Activated T-helper 17 cell treated with anti-CD3 and anti-CD28 coated beads, Interleukin-2, amount 50 U/mL, for 72 hours (primary cell): Measurements from ENCODE around the gene FUT9. TPM values are rescaled to one million over a fixed set of nuclear protein-coding genes. Genes with fewer than 3 reads are reported as not detected.

Experiments
- ATAC-seq: fragments of 150-1000 bp; cut with Tn5 transposase; replicated peaks from 2 replicates; pipeline ENCODE4 v1.10.0; 2021; ENCODE audit warnings: mild to moderate bottlenecking, moderate library complexity
- H3K27ac Mint-ChIP-seq: one replicate; pipeline ENCODE4 v1.8.0; 2022; ENCODE audit warnings: mixed read lengths
- H3K27me3 Mint-ChIP-seq: one replicate; pipeline ENCODE4 v1.8.0; 2022; ENCODE audit warnings: mixed read lengths
- H3K36me3 Mint-ChIP-seq: one replicate; pipeline ENCODE4 v1.8.0; 2022; ENCODE audit warnings: low read depth, mild to moderate bottlenecking, mixed read lengths
- H3K4me1 Mint-ChIP-seq: one replicate; pipeline ENCODE4 v1.8.0; 2022; ENCODE audit warnings: mixed read lengths
- H3K4me3 Mint-ChIP-seq: one replicate; pipeline ENCODE4 v1.8.0; 2022; ENCODE audit warnings: mild to moderate bottlenecking, mixed read lengths
- H3K9me3 Mint-ChIP-seq: one replicate; pipeline ENCODE4 v1.8.0; 2022; ENCODE audit warnings: mixed read lengths
- total RNA-seq, 2 donors: library from RNA; stranded (reverse); gene quantifications; one replicate each; pipeline ENCODE4 v1.2.3, GENCODE V29; 2022

Gene FUT9
- total RNA-seq, 2 donors from 2014 or later: not detected

DNA sequence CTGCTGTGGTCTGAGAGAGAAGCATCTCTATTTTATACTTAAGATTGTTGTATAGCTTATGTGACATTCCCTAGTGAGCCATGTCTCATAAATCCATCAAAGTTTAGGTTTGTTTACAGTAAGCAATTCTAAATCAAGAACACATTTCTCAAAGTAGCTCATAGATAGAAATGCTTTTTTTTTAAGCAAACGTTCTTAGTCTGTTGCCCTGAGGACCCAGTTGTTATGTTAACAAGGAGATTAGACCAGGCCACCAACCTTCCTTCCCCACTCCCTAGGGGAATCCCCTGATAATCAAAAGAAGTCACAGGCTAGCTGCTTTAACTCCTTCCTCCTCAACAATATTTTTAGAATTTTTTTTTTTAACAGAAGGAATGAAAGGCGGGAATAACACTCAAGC is 169.0 kb downstream of the FUT9 start:
- Mint-ChIP-seq H3K4me3 (no peak overlapping the region), H3K4me1 (no peaks in the 10 kb centered on the region), H3K9me3 (peaks cover 10% of the 10 kb centered on the region), H3K27ac (no peak overlapping the region), H3K27me3 (peaks cover 9% of the 10 kb centered on the region), H3K36me3 (no peaks in the 10 kb centered on the region)
- ATAC-seq: no peak

DNA sequence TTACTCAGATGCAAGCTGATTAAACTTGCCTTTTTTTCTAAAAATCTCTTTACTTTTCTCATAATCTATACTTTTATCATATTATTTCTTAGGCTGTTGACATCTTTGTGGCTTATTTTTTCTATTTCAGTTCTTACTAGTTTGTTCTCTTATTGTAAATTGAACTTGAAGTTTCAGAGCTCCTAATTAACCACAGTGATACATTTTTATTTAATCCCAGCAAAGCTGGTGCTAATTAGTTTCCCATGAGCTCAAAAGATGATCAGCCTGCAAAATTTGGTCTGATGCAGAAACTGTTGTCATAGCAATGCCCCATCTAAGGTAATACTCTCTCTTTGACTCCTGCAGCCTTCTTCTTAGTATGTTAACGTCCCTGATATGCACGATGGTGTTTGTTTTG is 170.3 kb downstream of the FUT9 start:
- Mint-ChIP-seq H3K4me1 (no peaks in the 10 kb centered on the region), H3K27ac (no peak overlapping the region), H3K4me3 (no peak overlapping the region), H3K27me3 (peaks cover 12% of the 10 kb centered on the region), H3K9me3 (peaks cover 10% of the 10 kb centered on the region), H3K36me3 (no peaks in the 10 kb centered on the region)
- no peak for ATAC-seq

DNA sequence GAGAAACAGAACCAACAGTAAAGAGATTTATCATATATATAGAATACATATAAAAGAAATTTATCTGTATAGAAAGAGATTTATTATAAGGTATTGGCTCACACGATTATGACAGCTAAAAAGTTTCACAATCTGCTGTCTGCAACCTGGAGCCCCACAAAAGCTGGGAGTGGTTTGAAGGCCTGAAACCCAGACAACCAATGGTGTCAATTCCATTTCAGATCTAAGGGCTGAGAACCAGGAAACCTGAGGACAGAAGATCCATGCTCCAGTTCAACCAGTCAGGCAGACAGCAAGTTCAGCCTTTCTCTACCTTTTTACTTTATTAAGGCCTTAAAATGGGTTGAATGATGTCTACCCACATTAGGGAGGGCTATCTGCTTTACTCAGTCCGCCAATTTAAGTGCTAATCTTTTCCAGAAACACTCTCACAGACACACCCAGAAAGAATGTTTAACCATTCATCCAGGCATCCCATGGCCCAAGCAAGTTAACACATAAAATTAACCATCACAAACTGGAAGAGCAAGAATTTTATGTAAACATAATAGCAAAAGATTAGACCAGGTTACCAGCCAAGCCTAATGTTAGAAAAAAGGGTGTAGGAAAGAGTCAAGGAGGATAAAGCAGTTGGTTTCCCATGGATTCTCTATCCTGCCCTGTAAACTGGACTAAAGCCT is 170.9 kb downstream of the FUT9 start:
- Mint-ChIP-seq H3K27ac (no peak overlapping the region), H3K4me1 (no peaks in the 10 kb centered on the region), H3K9me3 (peaks cover 10% of the 10 kb centered on the region), H3K27me3 (peaks cover 12% of the 10 kb centered on the region), H3K4me3 (no peak overlapping the region), H3K36me3 (no peaks in the 10 kb centered on the region)
- ATAC-seq: no peak

DNA sequence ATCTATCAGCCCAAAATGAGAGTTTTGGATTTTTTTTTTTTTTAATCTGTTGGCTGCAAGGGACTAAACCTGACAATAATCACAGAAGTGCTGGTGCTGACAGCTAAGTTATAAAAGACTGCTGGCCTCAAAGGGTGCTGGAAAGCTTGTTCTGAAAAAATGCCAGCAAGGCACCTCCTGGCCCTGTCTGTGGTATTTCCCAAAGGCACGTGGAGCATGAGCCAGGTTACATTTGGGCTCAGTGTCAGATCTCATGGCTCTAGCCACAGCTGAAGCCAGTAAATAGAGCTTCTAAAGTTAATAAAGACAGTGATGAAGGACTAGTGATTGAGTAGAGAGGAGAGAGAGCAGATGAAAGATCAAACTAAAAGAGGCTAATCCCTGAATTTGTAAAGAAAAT is 178.9 kb downstream of the FUT9 start:
- peaks cover 4% of the 10 kb centered on the region for H3K9me3 Mint-ChIP-seq

DNA sequence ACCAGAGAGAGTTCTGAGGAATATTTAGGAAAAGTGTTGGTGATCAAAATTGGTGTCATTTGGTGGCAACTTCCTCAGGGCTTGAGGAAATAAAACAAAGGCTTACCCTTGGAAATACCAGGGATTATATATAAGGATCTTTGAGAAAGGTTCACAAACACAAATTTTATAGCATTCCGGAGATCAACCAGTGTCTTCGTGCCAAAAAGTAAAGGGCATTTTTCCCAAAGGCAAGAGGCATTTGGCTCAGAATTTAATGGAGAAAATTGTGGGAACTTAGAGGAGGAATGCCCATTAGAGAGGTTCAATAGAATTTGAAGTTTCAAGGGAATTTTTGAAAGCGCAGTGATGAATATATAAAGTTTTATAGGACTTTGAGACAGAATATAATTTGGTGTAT is 179.5 kb downstream of the FUT9 start:
- no peaks in the 10 kb centered on the region for H3K4me1 Mint-ChIP-seq
- H3K27me3 Mint-ChIP-seq: peaks cover 3% of the 10 kb centered on the region
- H3K27ac Mint-ChIP-seq: no peak overlapping the region
- ATAC-seq: no peak
- no peak overlapping the region for H3K4me3 Mint-ChIP-seq
- H3K36me3 Mint-ChIP-seq: no peaks in the 10 kb centered on the region
- peaks cover 4% of the 10 kb centered on the region for H3K9me3 Mint-ChIP-seq

More for the DNA sequence above, 178.9 kb downstream of the FUT9 start:
- Mint-ChIP-seq H3K4me3 (no peak overlapping the region), H3K36me3 (no peaks in the 10 kb centered on the region), H3K4me1 (no peaks in the 10 kb centered on the region), H3K27me3 (peaks cover 3% of the 10 kb centered on the region), H3K27ac (no peak overlapping the region)
- ATAC-seq: no peak

DNA sequence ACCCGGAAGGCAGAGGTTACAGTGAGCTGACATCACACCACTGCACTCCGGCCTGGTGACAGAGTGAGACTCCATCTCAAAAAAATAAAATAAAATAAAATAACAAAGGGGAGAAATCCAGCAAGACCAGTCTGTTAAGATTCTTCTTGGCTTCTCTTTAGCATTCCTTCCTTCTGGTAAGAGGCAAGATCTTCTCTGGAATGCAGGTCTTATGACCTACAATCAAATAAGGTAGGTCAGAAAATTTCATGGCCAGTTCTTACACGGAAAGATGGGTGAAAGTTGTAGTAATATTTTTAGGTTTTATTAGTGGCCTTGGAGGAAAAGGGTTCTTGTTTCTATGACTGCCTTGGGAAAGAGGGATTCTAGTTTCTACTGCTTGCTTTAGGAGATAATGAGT is 180.9 kb downstream of the FUT9 start:
- no peak for ATAC-seq
- Mint-ChIP-seq H3K4me1 (no peaks in the 10 kb centered on the region), H3K27ac (no peak overlapping the region)

DNA sequence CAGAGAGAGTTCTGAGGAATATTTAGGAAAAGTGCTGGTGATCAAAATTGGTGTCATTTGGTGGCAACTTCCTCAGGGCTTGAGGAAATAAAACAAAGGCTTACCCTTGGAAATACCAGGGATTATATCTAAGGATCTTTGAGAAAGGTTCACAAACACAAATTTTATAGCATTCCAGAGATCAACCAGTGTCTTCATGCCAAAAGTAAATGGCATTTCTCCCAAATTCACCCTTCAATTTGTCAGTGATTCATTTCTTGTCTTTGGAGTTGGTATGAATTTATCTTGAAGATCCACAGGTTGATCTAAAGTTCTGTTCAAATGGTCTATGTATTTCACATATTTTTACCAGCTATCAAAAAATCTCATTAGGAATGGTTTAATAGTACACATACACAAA is 181.5 kb downstream of the FUT9 start:
- Mint-ChIP-seq H3K36me3 (no peaks in the 10 kb centered on the region), H3K4me1 (no peaks in the 10 kb centered on the region), H3K27ac (no peak overlapping the region), H3K27me3 (no peaks in the 10 kb centered on the region), H3K9me3 (peaks cover 4% of the 10 kb centered on the region), H3K4me3 (no peak overlapping the region)
- ATAC-seq: no peak

More for the DNA sequence above, 180.9 kb downstream of the FUT9 start:
- Mint-ChIP-seq H3K27me3 (no peaks in the 10 kb centered on the region), H3K4me3 (no peak overlapping the region), H3K9me3 (peaks cover 4% of the 10 kb centered on the region), H3K36me3 (no peaks in the 10 kb centered on the region)

DNA sequence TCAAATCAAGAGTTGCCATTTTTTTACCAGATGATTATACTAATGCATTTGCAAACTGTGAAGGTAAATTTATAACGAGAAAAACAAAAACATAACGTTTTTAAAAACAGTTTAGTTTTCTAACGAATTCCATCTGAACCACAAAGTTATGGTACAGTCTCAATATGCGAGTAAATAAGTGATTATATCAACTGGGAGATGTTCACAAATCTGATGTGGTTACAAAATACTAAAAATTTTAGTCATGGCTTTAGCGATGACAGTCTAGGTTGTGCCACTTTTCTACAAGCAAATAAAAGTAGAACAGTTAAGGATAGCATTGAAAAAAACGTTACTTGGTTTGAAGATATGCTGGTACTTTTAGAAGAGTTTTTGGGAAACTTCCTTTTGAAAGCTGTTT is 186.8 kb downstream of the FUT9 start:
- no peak overlapping the region for H3K4me3 Mint-ChIP-seq
- ATAC-seq: no peak

DNA sequence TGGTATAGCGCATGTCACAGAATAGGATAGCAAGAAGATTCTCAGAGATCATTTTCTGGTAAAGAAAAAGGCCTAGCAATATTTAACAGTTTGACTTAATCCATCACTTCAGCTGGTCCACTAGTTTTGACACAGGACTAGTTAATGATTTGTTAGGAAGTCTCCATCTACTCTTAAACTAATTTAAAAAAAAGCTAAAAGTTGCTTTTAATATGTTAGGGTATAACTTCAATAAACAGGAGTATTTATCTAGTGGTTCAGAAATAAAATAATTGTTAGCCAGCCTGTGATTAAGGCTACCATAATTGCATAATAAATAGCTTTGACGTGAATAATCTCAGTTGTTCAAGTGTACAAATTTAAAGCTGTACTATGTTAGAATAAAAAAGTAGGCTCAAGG is 195.6 kb downstream of the FUT9 start:
- Mint-ChIP-seq H3K4me1 (no peaks in the 10 kb centered on the region), H3K27me3 (no peaks in the 10 kb centered on the region), H3K27ac (no peak overlapping the region), H3K9me3 (no peaks in the 10 kb centered on the region), H3K4me3 (no peak overlapping the region), H3K36me3 (no peaks in the 10 kb centered on the region)
- no peak for ATAC-seq

More for the DNA sequence above, 186.8 kb downstream of the FUT9 start:
- H3K27me3 Mint-ChIP-seq: no peaks in the 10 kb centered on the region
- H3K36me3 Mint-ChIP-seq: no peaks in the 10 kb centered on the region
- H3K9me3 Mint-ChIP-seq: no peaks in the 10 kb centered on the region
- no peak overlapping the region for H3K27ac Mint-ChIP-seq
- H3K4me1 Mint-ChIP-seq: no peaks in the 10 kb centered on the region

DNA sequence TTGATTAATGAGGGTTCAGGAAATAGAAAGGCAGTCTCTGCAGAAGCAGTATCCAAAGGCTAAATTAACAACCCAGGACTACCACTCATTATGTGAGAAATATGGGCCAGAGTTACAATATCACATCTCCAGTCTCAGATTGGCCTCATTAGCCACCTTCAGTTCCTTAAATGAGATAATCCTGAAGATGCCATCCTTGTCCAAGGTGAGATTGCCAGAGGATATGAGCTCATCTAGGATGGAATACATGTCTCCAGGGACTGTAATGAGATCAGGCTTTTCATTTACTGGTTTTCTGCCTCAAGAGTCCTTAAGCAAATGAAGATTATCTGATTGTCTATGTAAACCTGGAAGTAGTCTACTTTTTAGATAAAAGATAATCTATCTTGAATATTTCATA is 196.3 kb downstream of the FUT9 start:
- Mint-ChIP-seq H3K9me3 (no peaks in the 10 kb centered on the region), H3K27ac (no peak overlapping the region), H3K36me3 (no peaks in the 10 kb centered on the region), H3K4me3 (no peak overlapping the region), H3K4me1 (no peaks in the 10 kb centered on the region), H3K27me3 (no peaks in the 10 kb centered on the region)
- ATAC-seq: no peak

DNA sequence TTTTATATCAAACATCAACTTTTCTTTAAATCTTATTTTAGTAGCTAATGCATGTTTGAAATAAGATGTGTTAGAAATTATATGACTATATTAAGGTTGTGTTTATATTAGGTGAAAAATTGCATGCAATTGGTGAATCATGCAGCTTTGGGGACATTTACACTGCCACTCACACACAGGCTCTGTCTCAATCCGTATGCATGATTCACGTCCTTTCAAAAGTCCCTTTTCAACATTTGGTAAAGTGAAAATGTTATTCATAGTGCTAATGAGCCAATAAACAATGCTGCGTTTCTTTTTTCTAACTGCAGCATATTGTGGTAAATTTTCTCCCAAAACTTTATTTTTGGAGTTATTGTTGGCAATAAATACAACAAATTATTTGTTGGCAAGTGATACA is 198.0 kb downstream of the FUT9 start:
- Mint-ChIP-seq H3K36me3 (no peaks in the 10 kb centered on the region), H3K27ac (no peak overlapping the region), H3K27me3 (no peaks in the 10 kb centered on the region), H3K9me3 (no peaks in the 10 kb centered on the region), H3K4me1 (no peaks in the 10 kb centered on the region), H3K4me3 (no peak overlapping the region)
- no peak for ATAC-seq

DNA sequence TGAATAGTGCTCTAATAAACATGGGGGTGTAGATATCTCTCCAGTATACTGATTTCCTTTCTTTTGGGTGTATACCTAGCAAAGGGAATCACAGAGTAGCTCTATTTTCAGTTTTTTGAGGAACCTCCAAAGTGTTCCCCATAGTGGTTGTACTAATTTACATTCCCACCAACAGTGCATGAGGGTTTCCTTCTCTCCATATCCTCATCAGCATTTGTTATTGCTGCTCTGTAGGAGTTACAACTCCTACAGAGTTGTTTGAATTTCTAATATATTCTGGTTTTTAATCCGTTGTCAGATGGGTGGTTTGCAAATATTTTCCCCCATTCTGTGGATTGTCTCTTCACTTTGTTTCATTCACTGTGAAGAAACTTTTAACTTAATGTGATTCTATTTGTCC is 207.9 kb downstream of the FUT9 start:
- ATAC-seq: no peak
- H3K4me1 Mint-ChIP-seq: no peaks in the 10 kb centered on the region
- H3K9me3 Mint-ChIP-seq: no peaks in the 10 kb centered on the region
- H3K27ac Mint-ChIP-seq: no peak overlapping the region
- H3K36me3 Mint-ChIP-seq: no peaks in the 10 kb centered on the region
- no peak overlapping the region for H3K4me3 Mint-ChIP-seq
- H3K27me3 Mint-ChIP-seq: peaks cover 5% of the 10 kb centered on the region

DNA sequence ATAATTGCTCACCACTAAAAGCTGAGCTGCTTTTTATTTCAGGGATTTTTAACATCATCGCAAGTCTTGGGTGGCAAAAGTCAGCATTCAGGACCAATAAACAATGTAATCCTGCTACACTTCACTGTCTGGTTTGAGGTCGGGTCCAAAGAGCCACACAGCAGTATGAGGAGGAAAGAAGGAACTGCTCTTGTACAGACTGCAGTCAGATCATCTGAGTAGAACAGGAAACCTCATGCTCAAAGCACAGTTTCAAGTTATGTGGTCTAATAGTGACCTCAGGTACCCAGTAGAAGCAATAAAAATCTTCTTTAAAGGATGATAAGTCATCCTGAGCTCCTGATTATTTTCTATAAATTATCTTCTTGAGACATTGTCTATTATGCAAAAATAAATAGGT is 211.4 kb downstream of the FUT9 start:
- Mint-ChIP-seq H3K4me1 (no peaks in the 10 kb centered on the region), H3K4me3 (no peak overlapping the region), H3K27me3 (peaks cover 5% of the 10 kb centered on the region), H3K9me3 (no peaks in the 10 kb centered on the region), H3K36me3 (no peaks in the 10 kb centered on the region), H3K27ac (no peak overlapping the region)
- no peak for ATAC-seq

DNA sequence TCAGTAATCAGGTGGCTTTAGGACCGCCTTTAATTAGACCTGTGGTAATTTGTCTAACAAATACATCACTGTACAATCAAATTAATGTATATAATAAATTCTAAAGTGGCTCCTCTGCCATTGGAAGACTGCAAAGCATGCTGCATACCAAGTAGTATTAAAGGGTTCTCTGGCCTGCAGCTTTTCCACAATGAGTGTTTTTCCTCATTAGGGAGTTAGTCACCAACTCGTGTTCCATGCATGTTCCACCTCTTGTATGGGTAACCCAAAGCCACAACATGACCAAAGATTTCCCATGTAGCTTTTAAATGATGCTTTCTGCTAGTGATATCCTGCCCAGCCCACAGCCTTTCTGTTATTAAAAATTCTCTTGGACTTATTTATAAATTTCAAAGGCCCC is 218.7 kb downstream of the FUT9 start:
- no peak overlapping the region for H3K27ac Mint-ChIP-seq
- no peaks in the 10 kb centered on the region for H3K36me3 Mint-ChIP-seq
- no peaks in the 10 kb centered on the region for H3K9me3 Mint-ChIP-seq
- H3K4me1 Mint-ChIP-seq: no peaks in the 10 kb centered on the region
- ATAC-seq: no peak
- H3K27me3 Mint-ChIP-seq: peaks cover 3% of the 10 kb centered on the region
- no peak overlapping the region for H3K4me3 Mint-ChIP-seq

DNA sequence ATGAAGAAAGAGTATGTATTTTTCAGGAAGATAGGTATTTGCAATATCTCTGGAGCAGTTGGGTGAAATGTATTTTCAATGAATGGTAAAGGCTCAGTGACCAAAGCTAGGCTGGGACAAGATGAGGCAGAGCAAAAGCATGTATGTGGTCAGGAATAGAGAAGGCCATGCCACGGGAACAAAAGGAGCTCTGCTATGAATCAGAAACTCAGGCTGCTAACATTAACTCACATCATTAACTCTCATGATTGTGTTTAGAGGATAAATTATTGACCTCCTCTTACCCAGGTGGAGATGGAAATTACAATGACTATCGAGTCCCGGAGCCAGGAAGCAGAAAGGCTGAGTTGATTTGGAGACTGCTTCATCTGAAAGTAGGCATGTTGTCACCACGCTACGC is 220.2 kb downstream of the FUT9 start:
- Mint-ChIP-seq H3K27me3 (peaks cover 3% of the 10 kb centered on the region), H3K9me3 (no peaks in the 10 kb centered on the region), H3K27ac (no peak overlapping the region), H3K4me1 (no peaks in the 10 kb centered on the region), H3K4me3 (no peak overlapping the region), H3K36me3 (no peaks in the 10 kb centered on the region)
- no peak for ATAC-seq

DNA sequence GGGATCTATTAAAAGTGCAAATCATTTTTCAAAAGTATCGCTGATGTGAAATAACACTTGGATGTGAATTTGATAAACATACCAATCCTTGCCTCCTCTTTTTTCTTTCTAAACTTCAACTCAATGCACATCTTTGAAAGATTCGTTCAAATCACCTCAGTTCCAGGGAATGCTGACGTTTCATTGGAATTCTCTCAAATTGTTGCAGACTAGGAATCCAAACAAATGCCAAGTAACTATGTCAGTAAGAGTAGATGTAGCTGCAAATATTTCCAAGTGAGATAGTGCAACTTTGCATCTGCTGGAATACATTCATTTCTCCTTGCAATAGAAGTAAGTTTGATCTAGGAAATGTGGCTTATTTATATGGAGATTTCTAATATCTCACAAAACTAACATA is 220.7 kb downstream of the FUT9 start:
- Mint-ChIP-seq H3K36me3 (no peaks in the 10 kb centered on the region), H3K4me3 (no peak overlapping the region)
- no peak for ATAC-seq

More for the DNA sequence above, 220.7 kb downstream of the FUT9 start:
- Mint-ChIP-seq H3K27ac (no peak overlapping the region), H3K9me3 (no peaks in the 10 kb centered on the region), H3K27me3 (peaks cover 3% of the 10 kb centered on the region), H3K4me1 (no peaks in the 10 kb centered on the region)
